ENCODE measurements around the gene DLGAP1.
"Not testable (repeated sequence)": the region's sequence is repeated elsewhere in the genome, so short reads cannot be mapped to it uniquely, and the experiment has no call there.

DLGAP1 gene

GRCh38 chr18:4391859-4392258, 63.2 kb downstream of the DLGAP1 start:
- in situ Hi-C loops (cut with MboI; ENCODE audit: low sequenced_read_pairs), result no loop called here

- in situ Hi-C loops (cut with MboI; ENCODE audit: low sequenced_read_pairs), result no loop called here
Observed at GRCh38 chr18:4385876-4386275, 69.2 kb downstream of the DLGAP1 start.

GRCh38 chr18:4384932-4385331, 70.2 kb downstream of the DLGAP1 start:
- in situ Hi-C loops (cut with MboI; ENCODE audit: low sequenced_read_pairs), result no loop called here

DNA sequence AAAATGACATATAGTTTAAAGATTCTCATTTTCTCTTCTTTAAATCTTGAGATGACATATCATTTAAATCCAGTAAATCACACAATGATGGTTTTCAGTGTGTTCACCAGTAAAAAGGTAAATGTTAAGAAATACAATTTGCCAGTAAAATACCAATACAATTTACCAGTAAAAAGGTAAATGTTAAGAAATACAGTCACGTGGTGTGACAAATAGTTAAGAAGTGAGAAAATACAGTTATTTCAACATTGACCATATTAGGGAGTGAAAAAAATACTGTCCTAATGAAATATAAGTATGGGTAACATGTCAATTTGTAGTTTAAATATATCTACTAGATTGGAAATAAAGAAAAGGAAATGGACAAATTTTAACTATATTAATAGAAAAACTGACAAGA, 80.5 kb downstream of the DLGAP1 start:
- in situ Hi-C loops (cut with MboI; ENCODE audit: low sequenced_read_pairs), result no loop called here

DNA sequence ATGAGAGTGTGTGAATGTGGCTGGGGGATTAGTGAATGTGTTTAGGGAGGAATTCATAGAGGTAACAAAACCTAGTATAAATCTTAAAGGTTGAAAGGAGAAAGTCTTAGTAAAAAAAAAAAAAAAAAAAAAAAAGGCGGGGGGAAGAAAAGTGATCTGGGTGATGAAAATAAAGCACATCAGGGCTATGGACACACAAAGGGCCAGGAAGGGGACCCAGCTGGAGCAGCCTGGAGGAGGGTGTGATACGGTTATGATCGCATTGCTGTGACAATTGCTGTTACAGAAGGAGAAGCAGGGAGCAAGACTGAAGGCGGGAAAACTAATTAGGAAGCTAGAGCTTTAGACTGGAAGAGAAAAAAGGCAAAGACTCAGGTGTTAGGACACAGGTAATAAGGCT, 85.4 kb downstream of the DLGAP1 start:
- in situ Hi-C loops (cut with MboI; ENCODE audit: low sequenced_read_pairs), result no loop called here

- in situ Hi-C loops (cut with MboI; ENCODE audit: low sequenced_read_pairs), result no loop called here
Observed at GRCh38 chr18:4360221-4360715, 94.8 kb downstream of the DLGAP1 start.

DNA sequence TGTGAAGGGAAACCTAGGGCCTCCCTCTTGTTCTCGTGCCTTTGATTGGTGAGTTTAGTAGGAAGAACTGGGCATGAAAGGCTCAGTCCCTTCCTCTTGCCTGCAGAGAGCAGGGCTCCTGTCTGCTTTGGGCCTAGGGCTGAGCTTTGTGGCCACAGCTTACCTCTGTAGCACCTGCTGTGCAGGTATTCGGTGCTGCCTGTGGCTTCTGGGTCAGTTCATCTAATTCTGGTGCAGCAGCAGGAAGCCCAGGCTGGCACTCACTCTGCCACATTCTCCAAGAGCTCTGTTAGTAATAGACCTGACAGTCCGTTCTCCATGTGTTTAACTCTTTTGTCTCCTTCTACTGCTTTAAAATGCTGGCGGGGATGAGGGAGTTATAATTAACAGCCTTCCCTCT, 96.5 kb downstream of the DLGAP1 start:
- in situ Hi-C loops (cut with MboI; ENCODE audit: low sequenced_read_pairs), result no loop called here

GRCh38 chr18:4357579-4357978, 97.5 kb downstream of the DLGAP1 start:
- in situ Hi-C loops (cut with MboI; ENCODE audit: low sequenced_read_pairs), result no loop called here

DNA sequence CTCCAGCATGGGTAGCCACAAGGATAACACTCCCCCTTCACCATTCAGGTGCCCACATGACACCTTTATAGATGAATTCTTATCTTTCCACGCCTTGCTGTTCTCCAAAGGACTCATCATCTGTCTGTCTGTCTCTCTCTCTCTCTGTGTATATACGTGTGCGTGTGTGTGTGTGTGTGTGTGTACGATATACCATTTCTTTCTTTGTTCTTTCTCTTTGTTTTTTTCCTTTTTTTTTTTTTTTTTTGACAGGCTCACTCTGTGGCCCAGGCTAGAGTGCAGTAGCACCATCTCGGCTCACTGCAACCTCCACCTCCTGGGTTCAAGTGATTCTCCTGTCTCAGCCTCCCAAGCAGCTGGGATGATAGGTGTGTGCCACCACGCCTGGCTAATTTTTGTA, 98.2 kb downstream of the DLGAP1 start:
- in situ Hi-C loops (cut with MboI; ENCODE audit: low sequenced_read_pairs), result no loop called here

GRCh38 chr18:4353853-4354418, 101.2 kb downstream of the DLGAP1 start:
- in situ Hi-C loops (cut with MboI; ENCODE audit: low sequenced_read_pairs), result no loop called here

DNA sequence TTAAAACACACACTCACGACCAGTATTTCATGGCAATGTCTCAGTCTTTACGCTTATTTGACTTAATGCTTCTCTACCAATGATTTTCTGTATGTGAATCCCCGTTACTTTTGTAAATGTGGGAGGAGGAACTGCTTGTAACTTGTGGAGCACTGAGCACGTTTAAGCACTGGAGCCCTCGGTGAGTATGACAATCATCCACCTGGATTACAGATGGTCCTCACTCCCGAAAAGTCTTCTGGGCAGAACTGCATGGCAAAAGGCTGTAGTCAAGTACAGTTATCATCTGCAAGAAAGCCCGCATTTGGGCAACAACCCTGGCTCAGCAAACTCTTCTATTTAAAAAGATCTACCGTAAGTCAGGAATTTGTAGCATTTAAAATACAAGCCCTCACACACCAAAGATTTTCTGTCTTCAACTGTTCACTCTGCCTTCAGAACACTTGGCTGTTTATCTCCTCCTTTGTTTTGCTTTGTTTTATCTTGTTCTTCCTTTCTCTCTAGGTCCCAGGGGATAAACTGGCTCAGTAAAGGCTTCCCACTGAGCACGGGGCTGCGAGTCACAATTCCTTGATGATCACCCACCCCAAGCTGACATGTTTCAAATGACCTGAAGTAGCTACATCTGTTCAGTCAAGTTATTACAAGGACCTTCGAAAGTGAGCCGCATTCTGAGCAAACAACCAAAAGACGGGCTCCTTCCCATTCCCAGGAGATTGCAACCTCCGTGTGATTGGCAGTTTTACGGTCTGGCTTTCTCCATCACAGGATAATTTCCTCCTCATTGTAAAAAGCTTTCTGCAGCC, 102.2 kb downstream of the DLGAP1 start:
- in situ Hi-C loops (cut with MboI; ENCODE audit: low sequenced_read_pairs), result no loop called here

DNA sequence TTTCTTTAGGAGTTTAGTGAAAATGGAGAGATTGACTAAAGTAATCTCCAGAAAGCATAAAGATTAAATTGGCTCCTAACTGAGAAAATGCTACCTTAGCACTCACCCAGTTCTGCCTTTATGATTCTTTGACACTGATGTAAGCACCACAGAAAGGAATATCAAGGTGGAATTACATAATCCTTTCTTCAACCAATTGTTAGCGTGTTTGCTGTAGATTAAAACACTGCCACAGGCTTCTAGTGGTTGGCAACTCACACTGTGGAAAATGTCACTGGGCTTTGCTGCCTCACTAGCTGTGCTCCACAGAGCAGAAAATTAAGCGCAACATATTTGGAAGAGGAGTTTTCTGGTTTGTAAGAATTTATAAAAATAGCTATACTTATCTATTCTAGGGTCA, 104.1 kb downstream of the DLGAP1 start:
- in situ Hi-C loops (cut with MboI; ENCODE audit: low sequenced_read_pairs), result no loop called here

GRCh38 chr18:4335386-4335785, 119.7 kb downstream of the DLGAP1 start:
- in situ Hi-C loops (cut with MboI; ENCODE audit: low sequenced_read_pairs), result no loop called here

- in situ Hi-C loops (cut with MboI; ENCODE audit: low sequenced_read_pairs), result no loop called here
Observed at GRCh38 chr18:4333043-4333442, 122.1 kb downstream of the DLGAP1 start.

GRCh38 chr18:4319738-4320677, 135.1 kb downstream of the DLGAP1 start:
- in situ Hi-C loops (cut with MboI; ENCODE audit: low sequenced_read_pairs), result no loop called here

GRCh38 chr18:4318311-4318710, 136.8 kb downstream of the DLGAP1 start:
- in situ Hi-C loops (cut with MboI; ENCODE audit: low sequenced_read_pairs), result no loop called here

- in situ Hi-C loops (cut with MboI; ENCODE audit: low sequenced_read_pairs), result not testable (repeated sequence)
Observed at GRCh38 chr18:4311945-4312344, 143.2 kb downstream of the DLGAP1 start.

GRCh38 chr18:4311136-4311535, 144.0 kb downstream of the DLGAP1 start:
- in situ Hi-C loops (cut with MboI; ENCODE audit: low sequenced_read_pairs), result no loop called here

DNA sequence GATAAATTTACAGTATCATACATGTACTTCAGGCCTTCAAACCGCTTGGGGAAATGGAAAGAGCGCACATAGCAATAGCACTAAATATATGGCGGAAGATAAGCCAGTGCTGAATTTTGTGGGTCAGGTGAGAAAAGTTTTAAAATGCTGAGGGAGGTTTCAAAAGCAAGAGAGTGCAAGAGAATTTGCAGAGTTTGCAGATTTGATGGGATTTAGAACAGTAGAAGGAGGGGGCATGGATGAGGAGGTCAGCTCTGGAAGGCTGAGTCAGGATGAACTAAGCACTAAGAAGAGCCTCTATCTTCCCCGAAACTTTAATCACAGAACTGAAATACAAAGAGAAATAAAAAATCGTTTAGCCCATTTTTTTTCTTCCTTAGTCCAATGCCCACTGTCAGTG, 145.9 kb downstream of the DLGAP1 start:
- in situ Hi-C loops (cut with MboI; ENCODE audit: low sequenced_read_pairs), result no loop called here

DNA sequence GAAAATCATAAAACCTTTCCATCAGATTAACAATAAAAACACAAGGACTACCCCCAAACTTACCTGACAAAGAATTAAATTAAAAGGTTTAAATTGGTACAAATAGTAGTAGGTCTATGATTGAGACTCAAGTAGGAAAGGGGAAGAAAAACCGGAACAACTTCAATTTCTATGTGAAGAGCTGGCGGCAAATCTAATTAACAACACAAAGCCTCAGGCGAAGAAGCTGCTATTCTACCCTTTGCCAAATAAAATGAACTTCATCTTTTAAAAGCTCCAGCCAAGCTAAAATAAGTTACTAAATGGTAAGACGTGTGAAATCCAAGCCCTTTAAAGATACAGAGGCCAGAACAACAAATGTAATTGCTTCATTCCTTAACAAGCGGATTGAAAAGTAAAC, 146.5 kb downstream of the DLGAP1 start:
- in situ Hi-C loops (cut with MboI; ENCODE audit: low sequenced_read_pairs), result no loop called here

GRCh38 chr18:4299395-4299794, 155.7 kb downstream of the DLGAP1 start:
- in situ Hi-C loops (cut with MboI; ENCODE audit: low sequenced_read_pairs), result no loop called here
